SK-N-SH (cell line): ENCODE data around the gene POU4F2. TPM values are rescaled to one million over a fixed set of nuclear protein-coding genes. Genes with fewer than 3 reads are reported as not detected.

Experiments
- CTCF ChIA-PET: fragments of 300-600, 350-600 bp; formaldehyde crosslinking; extraction: SDS; loops from one replicate; lab custom pipeline; 2021; lab: Yijun Ruan, JAX
- POLR2A ChIA-PET: fragments of 350-600 bp; sonication (Branson Sonifier 250); formaldehyde crosslinking; extraction: SDS; loops from one replicate; lab custom pipeline; 2020; ENCODE audit warnings: antibody characterized with exemption, inconsistent platforms; lab: Yijun Ruan, JAX
- DNase-seq: peaks from one replicate; pipeline ENCODE4 v3.0.0; 2012
- H2AFZ ChIP-seq: fragments of 200-600 bp; sonication (generic); 2 replicates; pipeline ENCODE4 v1.8.1; 2016; ENCODE audit warnings: antibody characterized with exemption, mild to moderate bottlenecking, low read depth
- H3F3A ChIP-seq: fragments of 200-600 bp; sonication (generic); replicated peaks from 2 replicates; pipeline ENCODE3; 2016; ENCODE audit warnings: antibody characterized with exemption, mild to moderate bottlenecking; ENCODE audit not compliant: insufficient read depth
- H3K27ac ChIP-seq, 2 experiments: fragments of 200-500 bp in 1 of 2; fragments of 200-600 bp in 1 of 2; sonication (Bioruptor generic) in 1 of 2; sonication (generic), shearing (Covaris generic) in 1 of 2; 2 replicates each; pipeline versions ENCODE4 v1.5.1 to v1.6.1; 2014 to 2016; ENCODE audit warnings: low read depth in 2 of 2, inconsistent platforms in 1 of 2, low read length in 1 of 2, mild to moderate bottlenecking in 1 of 2, mixed read lengths in 1 of 2
- H3K27me3 ChIP-seq: fragments of 200-600 bp; sonication (generic), shearing (Covaris generic); 2 replicates; pipeline ENCODE4 v1.6.1; 2016; ENCODE audit warnings: mixed run types; ENCODE audit not compliant: insufficient read depth
- H3K36me3 ChIP-seq, 2 experiments: fragments of 200-500 bp in 1 of 2; fragments of 200-600 bp in 1 of 2; sonication (Bioruptor generic) in 1 of 2; sonication (generic) in 1 of 2; replicated peaks in 1 of 2; 2 replicates each; pipeline versions ENCODE3 to v1.5.1; 2014 to 2016; ENCODE audit warnings: low read length in 1 of 2, mild to moderate bottlenecking in 1 of 2; ENCODE audit not compliant: insufficient read depth in 2 of 2, control insufficient read depth in 1 of 2
- H3K4me1 ChIP-seq, 2 experiments: fragments of 200-500 bp in 1 of 2; fragments of 200-600 bp in 1 of 2; sonication (Bioruptor generic) in 1 of 2; sonication (generic), shearing (Covaris generic) in 1 of 2; 2 replicates each; pipeline versions ENCODE4 v1.5.1 to v1.6.1; 2014 to 2016; ENCODE audit warnings: low read depth in 1 of 2, low read length in 1 of 2, mixed run types in 1 of 2; ENCODE audit not compliant: insufficient read depth in 2 of 2, control insufficient read depth in 1 of 2
- H3K4me2 ChIP-seq: fragments of 200-600 bp; sonication (generic), shearing (Covaris generic); 2 replicates; pipeline ENCODE4 v1.6.1; 2017; ENCODE audit warnings: mixed run types
- H3K4me3 ChIP-seq, 2 experiments: fragments of 200-500 bp in 1 of 2; fragments of 200-600 bp in 1 of 2; sonication (Bioruptor generic) in 1 of 2; sonication (generic), shearing (Covaris generic) in 1 of 2; 2 replicates each; pipeline versions ENCODE4 v1.5.1 to v1.8.1; 2014 to 2016; ENCODE audit warnings: low read depth in 2 of 2, inconsistent platforms in 1 of 2, low read length in 1 of 2, mild to moderate bottlenecking in 1 of 2, mixed read lengths in 1 of 2, moderate library complexity in 1 of 2
- H3K79me2 ChIP-seq: fragments of 200-600 bp; sonication (generic); 2 replicates; pipeline ENCODE4 v1.8.1; 2017; ENCODE audit warnings: mild to moderate bottlenecking; ENCODE audit not compliant: insufficient read depth
- H3K9ac ChIP-seq: fragments of 200-600 bp; sonication (generic); 2 replicates; pipeline ENCODE4 v1.6.1; 2017; ENCODE audit warnings: mixed run types
- H3K9me2 ChIP-seq: fragments of 200-600 bp; sonication (generic); 2 replicates; pipeline ENCODE4 v1.6.1; 2017; ENCODE audit warnings: mixed run types
- H3K9me3 ChIP-seq: fragments of 200-600 bp; sonication (generic); 2 replicates; pipeline ENCODE4 v1.6.1; 2017; ENCODE audit warnings: mixed run types, mild to moderate bottlenecking, moderate library complexity
- H4K20me1 ChIP-seq: fragments of 200-600 bp; sonication (generic); 2 replicates; pipeline ENCODE4 v1.6.1; 2017; ENCODE audit warnings: mild to moderate bottlenecking, mixed run types; ENCODE audit not compliant: insufficient read depth
- FOXM1 ChIP-seq: IDR thresholded peaks from 2 replicates; pipeline ENCODE4 v1.4.0; 2012; ENCODE audit warnings: low read depth, mild to moderate bottlenecking
- GABPA ChIP-seq: IDR thresholded peaks from 2 replicates; pipeline ENCODE4 v1.4.0; 2012; ENCODE audit warnings: low read depth, mild to moderate bottlenecking
- GATA2 ChIP-seq: sonication (generic); formaldehyde crosslinking; IDR thresholded peaks from 2 replicates; pipeline ENCODE4 v1.5.0; 2020; ENCODE audit warnings: mild to moderate bottlenecking, missing genetic modification reagents
- IRF3 ChIP-seq: fragments of 150-350 bp; IDR thresholded peaks from 2 replicates; pipeline ENCODE4 v1.6.1; 2016; ENCODE audit warnings: mild to moderate bottlenecking, low read depth, low read length
- MAX ChIP-seq: IDR thresholded peaks from 2 replicates; pipeline ENCODE4 v1.4.0; 2012; ENCODE audit warnings: low read depth
- MEF2A ChIP-seq: IDR thresholded peaks from 2 replicates; pipeline ENCODE4 v1.4.0; 2012; ENCODE audit warnings: low read depth, borderline replicate concordance
- MXI1 ChIP-seq: IDR thresholded peaks from 2 replicates; pipeline ENCODE4 v1.6.1; 2012; ENCODE audit warnings: mild to moderate bottlenecking, low read depth, low read length, improper control_type of control experiment
- NFIC ChIP-seq: IDR thresholded peaks from 2 replicates; pipeline ENCODE4 v1.4.0; 2012; ENCODE audit warnings: borderline replicate concordance
- PBX3 ChIP-seq: IDR thresholded peaks from 2 replicates; pipeline ENCODE4; 2012
- POLR2AphosphoS5 ChIP-seq: IDR thresholded peaks from 2 replicates; pipeline ENCODE4 v1.6.1; 2012; ENCODE audit warnings: low read depth, low read length
- RCOR1 ChIP-seq: fragments of 150-350 bp; IDR thresholded peaks from 2 replicates; pipeline ENCODE4 v1.6.1; 2017; ENCODE audit warnings: antibody characterized with exemption, low read length
- REST ChIP-seq: IDR thresholded peaks from 2 replicates; pipeline ENCODE4 v1.6.1; 2012; ENCODE audit warnings: mild to moderate bottlenecking, low read depth, low read length, moderate library complexity
- RFX5 ChIP-seq: IDR thresholded peaks from 2 replicates; pipeline ENCODE4 v1.6.1; 2012; ENCODE audit warnings: mild to moderate bottlenecking, improper control_type of control experiment, low read length
- RXRA ChIP-seq: IDR thresholded peaks from 2 replicates; pipeline ENCODE4 v1.4.0; 2012; ENCODE audit warnings: low read depth, mild to moderate bottlenecking, borderline replicate concordance
- SIN3A ChIP-seq: IDR thresholded peaks from 2 replicates; pipeline ENCODE4 v1.6.1; 2012; ENCODE audit warnings: low read depth, mild to moderate bottlenecking, low read length, moderate library complexity, borderline replicate concordance
- SMC3 ChIP-seq: IDR thresholded peaks from 2 replicates; pipeline ENCODE4 v1.6.1; 2012; ENCODE audit warnings: low read depth, low read length, improper control_type of control experiment
- TAF1 ChIP-seq: IDR thresholded peaks from 2 replicates; pipeline ENCODE4 v1.6.1; 2012; ENCODE audit warnings: low read depth, mild to moderate bottlenecking, low read length, moderate library complexity, borderline replicate concordance
- TEAD4 ChIP-seq: IDR thresholded peaks from 2 replicates; pipeline ENCODE4 v1.4.0; 2012; ENCODE audit warnings: mild to moderate bottlenecking, borderline replicate concordance; ENCODE audit not compliant: insufficient read depth
- YY1 ChIP-seq: IDR thresholded peaks from 2 replicates; pipeline ENCODE4 v1.4.0; 2012; ENCODE audit warnings: low read depth, mild to moderate bottlenecking
- WGBS: methylation state at CpG from one replicate; pipeline ENCODE4 v1.1.6; 2017; ENCODE audit warnings: low lambda C conversion rate; 5-methylcytosine and 5-hydroxymethylcytosine counted together
- polyA plus RNA-seq, 3 experiments: library from polyadenylated mRNA; depleted of rRNA; stranded (reverse); fragments of >200 nt; gene quantifications; 2 replicates each; pipeline ENCODE4 v1.2.3, GENCODE V29; 2012

Gene POU4F2
- polyA plus RNA-seq, 1 of the 3 experiments (the other 2 are of a cell fraction): not detected

- no peaks in the 10 kb centered on the region for H4K20me1 ChIP-seq
- no peaks in the 10 kb centered on the region for H3K9me2 ChIP-seq
- H3K9me3 ChIP-seq: no peaks in the 10 kb centered on the region
- no peak overlapping the region for H3K9ac ChIP-seq
- DNase-seq: peak; percentile 38
- ChIA-PET CTCF (interaction anchor here (1.8 kb wide), 1 partner anchor 268 kb away, joined by 7 read pairs; no protein-coding TSS in a partner anchor), POLR2A (no interaction called here)
- no peak overlapping the region for H3K4me2 ChIP-seq
- H3K27ac ChIP-seq: no peak overlapping the region
- TF ChIP-seq POLR2AphosphoS5: no peak
- no peak for TF ChIP-seq REST
- no peak for TF ChIP-seq GATA2 (CRISPR knock-in tag)
- no peak for TF ChIP-seq GABPA
- no peak for TF ChIP-seq NFIC
- TF ChIP-seq MAX: no peak
- no peak for TF ChIP-seq TAF1
- TF ChIP-seq RCOR1: no peak
- TF ChIP-seq RFX5: no peak
- no peak for TF ChIP-seq IRF3
- TF ChIP-seq TEAD4: no peak
- no peak for TF ChIP-seq MXI1
- no peak for TF ChIP-seq RXRA
- TF ChIP-seq MEF2A: no peak
- no peak for TF ChIP-seq SMC3
- no peak for TF ChIP-seq PBX3
- TF ChIP-seq SIN3A: no peak
- no peak for TF ChIP-seq FOXM1
- no peak for TF ChIP-seq YY1
- WGBS: 10% methylated on average over 12 of the region's 16 CpGs
- H3K36me3 ChIP-seq: no peaks in the 10 kb centered on the region
- peaks cover 42% of the 10 kb centered on the region for H3K27me3 ChIP-seq
- no peak overlapping the region for H3K4me3 ChIP-seq
- H2AFZ ChIP-seq: no peak overlapping the region
- H3K79me2 ChIP-seq: no peaks in the 10 kb centered on the region
- H3K4me1 ChIP-seq: no peaks in the 10 kb centered on the region; a peak in 2 of 4 replicates
- no peaks in the 10 kb centered on the region for H3F3A ChIP-seq
Observed at GRCh38 chr4:146648461-146648783, 9.7 kb downstream of the POU4F2 start.
